B cell (primary cell): ENCODE results near the gene TNFRSF17.

ENCODE experiments used
- EZH2 ChIP-seq: IDR thresholded peaks from 2 replicates; pipeline ENCODE4 v1.6.1; 2012; ENCODE audit warnings: borderline replicate concordance, low read depth, mild to moderate bottlenecking, moderate library complexity, low read length; ENCODE audit not compliant: insufficient read depth, poor library complexity, severe bottlenecking
- TF ChIP-seq, protein P1 (sequence below): fragments of 200-600 bp; IDR thresholded peaks from one replicate; pipeline ENCODE4 v1.8.0; 2022; ENCODE audit warnings: antibody characterized with exemption, mild to moderate bottlenecking

DNA sequence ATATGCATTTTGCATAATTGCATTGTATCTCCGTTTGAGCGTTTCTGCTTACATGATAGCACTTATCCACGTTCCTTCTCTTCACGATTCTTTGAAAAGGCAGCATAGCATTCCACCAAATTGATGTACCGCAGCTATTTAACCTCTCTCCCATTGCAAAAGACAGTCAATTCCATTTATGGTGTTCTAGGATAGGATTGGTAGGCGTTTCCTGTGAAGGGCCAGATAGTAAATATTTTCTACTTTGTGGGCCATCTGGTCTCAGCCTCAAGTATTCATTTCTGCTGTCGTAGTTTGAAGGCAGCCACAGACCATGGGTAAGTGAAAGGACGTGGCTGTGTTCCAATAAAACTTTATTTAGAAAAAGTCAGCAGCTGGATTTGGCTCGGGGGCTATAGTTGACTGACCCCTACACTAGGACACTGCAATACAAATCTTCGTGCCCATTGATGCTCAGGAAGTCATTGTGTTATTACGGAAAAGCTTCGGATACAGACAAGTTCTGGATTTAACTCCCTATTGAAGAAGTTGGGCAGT, 21.6 kb downstream of the TNFRSF17 start:
- TF ChIP-seq, protein P1, sequence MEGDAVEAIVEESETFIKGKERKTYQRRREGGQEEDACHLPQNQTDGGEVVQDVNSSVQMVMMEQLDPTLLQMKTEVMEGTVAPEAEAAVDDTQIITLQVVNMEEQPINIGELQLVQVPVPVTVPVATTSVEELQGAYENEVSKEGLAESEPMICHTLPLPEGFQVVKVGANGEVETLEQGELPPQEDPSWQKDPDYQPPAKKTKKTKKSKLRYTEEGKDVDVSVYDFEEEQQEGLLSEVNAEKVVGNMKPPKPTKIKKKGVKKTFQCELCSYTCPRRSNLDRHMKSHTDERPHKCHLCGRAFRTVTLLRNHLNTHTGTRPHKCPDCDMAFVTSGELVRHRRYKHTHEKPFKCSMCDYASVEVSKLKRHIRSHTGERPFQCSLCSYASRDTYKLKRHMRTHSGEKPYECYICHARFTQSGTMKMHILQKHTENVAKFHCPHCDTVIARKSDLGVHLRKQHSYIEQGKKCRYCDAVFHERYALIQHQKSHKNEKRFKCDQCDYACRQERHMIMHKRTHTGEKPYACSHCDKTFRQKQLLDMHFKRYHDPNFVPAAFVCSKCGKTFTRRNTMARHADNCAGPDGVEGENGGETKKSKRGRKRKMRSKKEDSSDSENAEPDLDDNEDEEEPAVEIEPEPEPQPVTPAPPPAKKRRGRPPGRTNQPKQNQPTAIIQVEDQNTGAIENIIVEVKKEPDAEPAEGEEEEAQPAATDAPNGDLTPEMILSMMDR, result no peak
- no peak for TF ChIP-seq EZH2
